Caco-2 (cell line): Measurements from ENCODE around the gene ATP2B1. TPM values are rescaled to one million over a fixed set of nuclear protein-coding genes. Genes with fewer than 3 reads are reported as not detected.

Source experiments
- BruUV-seq: library from RNA; stranded (reverse); fragments of 400-500 nt; replicated peaks from 2 replicates; lab custom pipeline; 2021; lab: Mats Ljungman, UMichigan
- CTCF ChIA-PET: fragments of 300-600 bp; sonication (Branson Sonifier 250); formaldehyde crosslinking; loops from one replicate; lab custom pipeline; 2022; ENCODE audit warnings: antibody characterized with exemption; lab: Charles Lee
- POLR2A ChIA-PET: fragments of 300-600 bp; sonication (Branson Sonifier 250); formaldehyde crosslinking; loops from one replicate; lab custom pipeline; 2022; ENCODE audit warnings: antibody characterized with exemption; lab: Charles Lee
- DNase-seq, 2 experiments: peaks; one replicate each; pipeline versions ENCODE4 v3.0.0 to v3.0.0-alpha.2; 2020 to 2022
- H3K27me3 ChIP-seq: replicated peaks from 2 replicates; pipeline ENCODE4 v1.6.0; 2011; ENCODE audit warnings: low read length; ENCODE audit not compliant: control insufficient read depth, insufficient read depth
- H3K36me3 ChIP-seq: 2 replicates; pipeline ENCODE4 v1.5.1; 2011; ENCODE audit warnings: low read length; ENCODE audit not compliant: control insufficient read depth, insufficient read depth
- H3K4me1 ChIP-seq: fragments of 250-450 bp; sonication (Bioruptor Pico); 2 replicates; pipeline ENCODE4 v1.5.1; 2020; ENCODE audit warnings: mild to moderate bottlenecking
- H3K4me3 ChIP-seq: 2 replicates; pipeline ENCODE4 v1.5.1; 2011; ENCODE audit warnings: low read depth, mild to moderate bottlenecking, control low read depth, low read length
- H3K9me3 ChIP-seq: fragments of 250-450 bp; sonication (Bioruptor Pico); 2 replicates; pipeline ENCODE4 v1.5.1; 2020; ENCODE audit warnings: mild to moderate bottlenecking, moderate library complexity
- H3K27ac Mint-ChIP-seq: one replicate; pipeline ENCODE4 v1.8.0; 2022; ENCODE audit warnings: mixed read lengths; ENCODE audit not compliant: unreplicated experiment
- H3K27me3 Mint-ChIP-seq: one replicate; pipeline ENCODE4 v1.8.0; 2022; ENCODE audit warnings: mixed read lengths; ENCODE audit not compliant: insufficient read depth, unreplicated experiment
- H3K36me3 Mint-ChIP-seq: one replicate; pipeline ENCODE4 v1.8.0; 2022; ENCODE audit warnings: mild to moderate bottlenecking, mixed read lengths; ENCODE audit not compliant: insufficient read depth, unreplicated experiment
- H3K4me1 Mint-ChIP-seq: one replicate; pipeline ENCODE4 v1.8.0; 2022; ENCODE audit warnings: low read depth, mixed read lengths; ENCODE audit not compliant: unreplicated experiment
- H3K4me3 Mint-ChIP-seq: one replicate; pipeline ENCODE4 v1.8.0; 2022; ENCODE audit warnings: mild to moderate bottlenecking, moderate library complexity, mixed read lengths; ENCODE audit not compliant: unreplicated experiment
- H3K9me3 Mint-ChIP-seq: one replicate; pipeline ENCODE4 v1.8.0; 2022; ENCODE audit warnings: mixed read lengths; ENCODE audit not compliant: unreplicated experiment
- CTCF ChIP-seq, 2 experiments: fragments of 200-600 bp in 1 of 2; IDR thresholded peaks; 1 replicate in 1 of 2; 2 replicates in 1 of 2; pipeline versions ENCODE4 v1.5.1 to v1.8.0; 2011 to 2022; ENCODE audit warnings: antibody characterized with exemption in 1 of 2, control low read depth in 1 of 2, inconsistent platforms in 1 of 2, low read depth in 1 of 2, low read length in 1 of 2, mild to moderate bottlenecking in 1 of 2, moderate library complexity in 1 of 2; ENCODE audit not compliant: insufficient read depth in 1 of 2, severe bottlenecking in 1 of 2, unreplicated experiment in 1 of 2
- intact Hi-C: fragments of 100-400 bp; cut with micrococcal nuclease; formaldehyde crosslinking; loops from one replicate; pipeline ENCODE4 v1.10.0; 2022; ENCODE audit not compliant: unreplicated experiment
- total RNA-seq: library from RNA; stranded (reverse); gene quantifications from 2 replicates; pipeline ENCODE4 v1.2.3, GENCODE V29; 2022

ATP2B1 gene
- total RNA-seq, 1 experiment from 2014 or later = 107 TPM

- H3K27me3 Mint-ChIP-seq = no peaks in the 10 kb centered on the region
- Histone ChIP-seq H3K9me3 (no peaks in the 10 kb centered on the region), H3K36me3 (no peaks in the 10 kb centered on the region), H3K4me3 (no peak overlapping the region), H3K4me1 (peaks cover 30% of the 10 kb centered on the region), H3K27me3 (no peaks in the 10 kb centered on the region)
- ChIA-PET CTCF (interaction anchor here (1.0 kb wide), 1 partner anchor 8 kb away, joined by 3 read pairs; no protein-coding TSS in a partner anchor), POLR2A (no interaction called here)
- BruUV-seq = no TSS peak
- TF ChIP-seq CTCF (IDR thresholded peaks at IDR 0.05; ENCODE audit: insufficient read depth in 1 of 2, low read depth in 1 of 2, low read length in 1 of 2, severe bottlenecking in 1 of 2, unreplicated experiment in 1 of 2) = no peak
- no peak overlapping the region for H3K4me3 Mint-ChIP-seq
- H3K27ac Mint-ChIP-seq = no peak overlapping the region
- peaks cover 46% of the 10 kb centered on the region for H3K4me1 Mint-ChIP-seq
- H3K9me3 Mint-ChIP-seq = peaks cover 6% of the 10 kb centered on the region
- intact Hi-C loops = no loop called here
- H3K36me3 Mint-ChIP-seq = peaks cover 3% of the 10 kb centered on the region
- DNase-seq = no peak
Observed at GRCh38 chr12:89571491-89572195, 137.0 kb downstream of the ATP2B1 start.

- H3K36me3 Mint-ChIP-seq = no peaks in the 10 kb centered on the region
- Histone ChIP-seq H3K4me1 (peaks cover 37% of the 10 kb centered on the region), H3K4me3 (no peak overlapping the region), H3K27me3 (no peaks in the 10 kb centered on the region), H3K9me3 (no peaks in the 10 kb centered on the region), H3K36me3 (no peaks in the 10 kb centered on the region)
- no peaks in the 10 kb centered on the region for H3K27me3 Mint-ChIP-seq
- peak in 1 of 2 experiments; percentile 17 for DNase-seq
- peaks cover 39% of the 10 kb centered on the region for H3K4me1 Mint-ChIP-seq
- POLR2A ChIA-PET = no interaction called here
- intact Hi-C loops = loop anchor here (1.0 kb wide), 1 partner anchor 25 kb away; no protein-coding TSS in a partner anchor
- no TSS peak for BruUV-seq
- H3K27ac Mint-ChIP-seq = peak overlapping the region; percentile 73
- H3K9me3 Mint-ChIP-seq = peaks cover 7% of the 10 kb centered on the region
- TF ChIP-seq CTCF (IDR thresholded peaks at IDR 0.05; ENCODE audit: insufficient read depth in 1 of 2, low read depth in 1 of 2, low read length in 1 of 2, severe bottlenecking in 1 of 2, unreplicated experiment in 1 of 2) = no peak
- CTCF ChIA-PET = no interaction called here
- H3K4me3 Mint-ChIP-seq = no peak overlapping the region
Observed at GRCh38 chr12:89568484-89568883, 140.2 kb downstream of the ATP2B1 start.

- no peak for TF ChIP-seq CTCF (IDR thresholded peaks at IDR 0.05; ENCODE audit: insufficient read depth in 1 of 2, low read depth in 1 of 2, low read length in 1 of 2, severe bottlenecking in 1 of 2, unreplicated experiment in 1 of 2)
- H3K36me3 Mint-ChIP-seq = no peaks in the 10 kb centered on the region
- Histone ChIP-seq H3K9me3 (no peaks in the 10 kb centered on the region), H3K4me1 (peaks cover 37% of the 10 kb centered on the region), H3K27me3 (no peaks in the 10 kb centered on the region), H3K4me3 (no peak overlapping the region), H3K36me3 (no peaks in the 10 kb centered on the region)
- ChIA-PET POLR2A (no interaction called here), CTCF (no interaction called here)
- H3K9me3 Mint-ChIP-seq = peaks cover 7% of the 10 kb centered on the region
- H3K4me3 Mint-ChIP-seq = no peak overlapping the region
- no peaks in the 10 kb centered on the region for H3K27me3 Mint-ChIP-seq
- no peak for DNase-seq
- no TSS peak for BruUV-seq
- H3K4me1 Mint-ChIP-seq = peaks cover 39% of the 10 kb centered on the region
- intact Hi-C loops = loop anchor here (1.0 kb wide), 1 partner anchor 24 kb away; no protein-coding TSS in a partner anchor
- peak overlapping the region; percentile 73 for H3K27ac Mint-ChIP-seq
Observed at GRCh38 chr12:89567691-89568239, 140.9 kb downstream of the ATP2B1 start.
